Endothelial cell of umbilical vein (primary cell): ENCODE results near the gene DPH6. TPM values are rescaled to one million over a fixed set of nuclear protein-coding genes. Genes with fewer than 3 reads are reported as not detected.

Experiments used
- BruUV-seq: library from RNA; stranded (reverse); fragments of 400-500 nt; replicated peaks from 2 replicates; lab custom pipeline; 2021; lab: Mats Ljungman, UMichigan
- CTCF ChIA-PET: fragments of 300-600, 350-600 bp; sonication (Branson Sonifier 250); formaldehyde crosslinking; loops from one replicate; lab custom pipeline; 2021; ENCODE audit warnings: antibody characterized with exemption, inconsistent platforms; lab: Charles Lee
- POLR2A ChIA-PET: fragments of 300-600, 350-600 bp; sonication (Branson Sonifier 250); formaldehyde crosslinking; loops from one replicate; lab custom pipeline; 2021; ENCODE audit warnings: antibody characterized with exemption, inconsistent platforms; lab: Charles Lee
- DNase-seq: peaks from one replicate; pipeline ENCODE4 v3.0.0-alpha.2; 2011; ENCODE audit warnings: low read depth, low spot score
- FAIRE-seq: peaks from 2 replicates; lab custom pipeline; 2011; peaks lifted over from hg19 to GRCh38; lab: Jason Lieb, UNC
- H2AFZ ChIP-seq: 2 replicates; pipeline ENCODE4 v1.6.0; 2012; ENCODE audit warnings: low read depth, low read length, control low read depth, inconsistent platforms
- H3K27ac ChIP-seq: 2 replicates; pipeline ENCODE4 v1.5.1; 2011; ENCODE audit warnings: low read depth, mild to moderate bottlenecking, control low read depth, low read length, moderate library complexity; ENCODE audit not compliant: insufficient read depth
- H3K27me3 ChIP-seq, 2 experiments: 2 replicates each; pipeline versions ENCODE4 v1.6.0 to v1.6.1; 2011; ENCODE audit warnings: low read length in 2 of 2, mixed read lengths in 1 of 2; ENCODE audit not compliant: control insufficient read depth in 2 of 2, insufficient read depth in 2 of 2
- H3K36me3 ChIP-seq, 2 experiments: 2 replicates in 1 of 2; 3 replicates in 1 of 2; pipeline ENCODE4 v1.5.1; 2011; ENCODE audit warnings: low read length in 2 of 2, mild to moderate bottlenecking in 1 of 2, moderate library complexity in 1 of 2; ENCODE audit not compliant: control insufficient read depth in 2 of 2, insufficient read depth in 2 of 2; ENCODE audit errors: extremely low read depth in 1 of 2
- H3K4me1 ChIP-seq: 3 replicates; pipeline ENCODE4 v1.5.1; 2011; ENCODE audit warnings: mild to moderate bottlenecking, low read length; ENCODE audit not compliant: control insufficient read depth, insufficient read depth; ENCODE audit errors: extremely low read depth
- H3K4me2 ChIP-seq: 2 replicates; pipeline ENCODE4 v1.6.1; 2011; ENCODE audit warnings: low read length, control low read depth, mixed read lengths; ENCODE audit not compliant: insufficient read depth
- H3K4me3 ChIP-seq, 3 experiments: fragments of 200-600 bp in 1 of 3; sonication (generic), shearing (Covaris generic) in 1 of 3; replicated peaks in 1 of 3; 2 replicates each; pipeline ENCODE4 v1.5.1; 2011 to 2016; ENCODE audit warnings: control low read depth in 3 of 3, low read length in 3 of 3, mild to moderate bottlenecking in 2 of 3, inconsistent platforms in 1 of 3, low read depth in 1 of 3, moderate library complexity in 1 of 3; ENCODE audit not compliant: insufficient read depth in 1 of 3
- H3K79me2 ChIP-seq: 2 replicates; pipeline ENCODE4 v1.6.0; 2012; ENCODE audit warnings: low read length, inconsistent platforms; ENCODE audit not compliant: control insufficient read depth, insufficient read depth
- H3K9ac ChIP-seq: replicated peaks from 2 replicates; pipeline ENCODE3; 2011; ENCODE audit warnings: low read length, control low read depth; ENCODE audit not compliant: insufficient read depth; ENCODE audit errors: extremely low read depth
- H3K9me1 ChIP-seq: replicated peaks from 3 replicates; pipeline ENCODE4 v1.6.0; 2011; ENCODE audit warnings: mild to moderate bottlenecking, low read length; ENCODE audit not compliant: control insufficient read depth, insufficient read depth; ENCODE audit errors: extremely low read depth
- H3K9me3 ChIP-seq: replicated peaks from 2 replicates; pipeline ENCODE4 v1.5.1; 2012; ENCODE audit warnings: low read length, inconsistent platforms; ENCODE audit not compliant: control insufficient read depth, insufficient read depth
- H4K20me1 ChIP-seq: replicated peaks from 2 replicates; pipeline ENCODE3; 2011; ENCODE audit warnings: mild to moderate bottlenecking, low read length; ENCODE audit not compliant: control insufficient read depth, insufficient read depth; ENCODE audit errors: extremely low read depth
- EZH2 ChIP-seq: IDR thresholded peaks from 2 replicates; pipeline ENCODE4 v1.6.1; 2012; ENCODE audit warnings: borderline replicate concordance, low read depth, mild to moderate bottlenecking, moderate library complexity, low read length, inconsistent platforms; ENCODE audit not compliant: severe bottlenecking
- FOS ChIP-seq: IDR thresholded peaks from 2 replicates; pipeline ENCODE4 v1.6.1; 2011; ENCODE audit warnings: mild to moderate bottlenecking, low read length, moderate library complexity, borderline replicate concordance; ENCODE audit not compliant: insufficient read depth
- POLR2A ChIP-seq: IDR thresholded peaks from 2 replicates; pipeline ENCODE4 v1.6.1; 2012; ENCODE audit warnings: low read depth, mild to moderate bottlenecking, control low read depth, low read length
- POLR2AphosphoS5 ChIP-seq: IDR thresholded peaks from 2 replicates; pipeline ENCODE4 v1.6.1; 2012; ENCODE audit warnings: low read depth, mild to moderate bottlenecking, control low read depth, low read length, moderate library complexity; ENCODE audit not compliant: insufficient read depth
- dilution Hi-C: fragments of 300-500 bp; cut with MboI; formaldehyde crosslinking; loops from one replicate; pipeline ENCODE4 v1.15.0; 2019; ENCODE audit warnings: low sequenced_read_pairs; ENCODE audit not compliant: extremely low pct_ligation_motif_present
- intact Hi-C: fragments of 100-400 bp; cut with micrococcal nuclease; formaldehyde crosslinking; loops from one replicate; pipeline ENCODE4 v1.10.0; 2022
- polyA plus RNA-seq, 4 experiments: library from polyadenylated mRNA; depleted of rRNA in 3 of 4; stranded (reverse) in 3 of 4; unstranded in 1 of 4; fragments of >200 nt; gene quantifications; 2 replicates each; pipeline versions ENCODE4 v1.2.1 to v1.2.3, GENCODE V29; 2011 to 2012; ENCODE audit warnings: missing spikeins in 1 of 4
- total RNA-seq: library from RNA; stranded (reverse); gene quantifications from 2 replicates; pipeline ENCODE4 v1.2.3, GENCODE V29; 2021

The DPH6 gene
- total and polyA plus RNA-seq, 2 donors (not counting 3 experiments of a cell fraction or from before 2014, with no cell fraction given): 4.6 to 10.1 TPM

- H3K4me3 ChIP-seq: no peak overlapping the region
- dilution Hi-C loops: no loop called here
- no peak overlapping the region for H3K9ac ChIP-seq
- FAIRE-seq (no peak), DNase-seq (no peak)
- intact Hi-C loops: no loop called here
- no peaks in the 10 kb centered on the region for H3K79me2 ChIP-seq
- ChIA-PET CTCF (no interaction called here), POLR2A (no interaction called here)
- H3K4me2 ChIP-seq: no peak overlapping the region
- no peaks in the 10 kb centered on the region for H4K20me1 ChIP-seq
- TF ChIP-seq POLR2A: no peak
- TF ChIP-seq FOS: no peak
- no peak for TF ChIP-seq EZH2
- no peaks in the 10 kb centered on the region for H3K27me3 ChIP-seq
- no peak overlapping the region for H3K27ac ChIP-seq
- H3K9me3 ChIP-seq: no peaks in the 10 kb centered on the region
- no peaks in the 10 kb centered on the region for H3K9me1 ChIP-seq
- BruUV-seq: no TSS peak
- H2AFZ ChIP-seq: no peak overlapping the region
- no peaks in the 10 kb centered on the region for H3K36me3 ChIP-seq
- H3K4me1 ChIP-seq: no peaks in the 10 kb centered on the region
These were observed 54.8 kb downstream of the DPH6 start for GRCh38 chr15:35491173-35491572.

- DNase-seq: no peak
- no peaks in the 10 kb centered on the region for H3K9me3 ChIP-seq
- dilution Hi-C loops (no loop called here), intact Hi-C loops (no loop called here)
- FAIRE-seq: no peak
- H3K4me3 ChIP-seq: no peak overlapping the region
- no peaks in the 10 kb centered on the region for H3K36me3 ChIP-seq
- H3K9ac ChIP-seq: no peak overlapping the region
- no TSS peak for BruUV-seq
- CTCF ChIA-PET: no interaction called here
- H2AFZ ChIP-seq: no peak overlapping the region
- H3K9me1 ChIP-seq: no peaks in the 10 kb centered on the region
- H3K79me2 ChIP-seq: no peaks in the 10 kb centered on the region
- H3K27me3 ChIP-seq: no peaks in the 10 kb centered on the region
- TF ChIP-seq POLR2AphosphoS5: no peak
- no peaks in the 10 kb centered on the region for H4K20me1 ChIP-seq
- peaks cover 3% of the 10 kb centered on the region for H3K4me1 ChIP-seq
- no peak overlapping the region for H3K27ac ChIP-seq
- H3K4me2 ChIP-seq: no peak overlapping the region
- POLR2A ChIA-PET: no interaction called here
These were observed 55.5 kb downstream of the DPH6 start for GRCh38 chr15:35490511-35490910.
